H9 (cell line): Measurements from ENCODE around the gene SLC19A1. TPM values are rescaled to one million over a fixed set of nuclear protein-coding genes. Genes with fewer than 3 reads are reported as not detected.

Experiments used
- DNase-seq: peaks from one replicate; pipeline ENCODE4 v3.0.0-alpha.2; 2017
- H2AFZ ChIP-seq: one replicate; pipeline ENCODE4 v1.6.1; 2013; ENCODE audit warnings: mild to moderate bottlenecking, low read length, control low read depth, moderate library complexity
- H2AK5ac ChIP-seq: 2 replicates; pipeline ENCODE4 v1.6.1; 2013; ENCODE audit warnings: low read length, control low read depth, mixed read lengths; ENCODE audit not compliant: insufficient read length
- H2BK120ac ChIP-seq: one replicate; pipeline ENCODE4 v1.6.1; 2013; ENCODE audit warnings: low read depth, mild to moderate bottlenecking, low read length, control low read depth, inconsistent platforms; ENCODE audit not compliant: poor library complexity, severe bottlenecking
- H2BK12ac ChIP-seq: 2 replicates; pipeline ENCODE4 v1.6.1; 2013; ENCODE audit warnings: low read length, control low read depth, mixed read lengths, low read depth; ENCODE audit not compliant: insufficient read length
- H2BK15ac ChIP-seq: 2 replicates; pipeline ENCODE4 v1.6.1; 2013; ENCODE audit warnings: low read depth, low read length, control low read depth
- H2BK20ac ChIP-seq: one replicate; pipeline ENCODE4 v1.6.1; 2013; ENCODE audit warnings: low read depth, mild to moderate bottlenecking, low read length, control low read depth, inconsistent platforms; ENCODE audit not compliant: poor library complexity, severe bottlenecking
- H2BK5ac ChIP-seq: 2 replicates; pipeline ENCODE4 v1.6.1; 2013; ENCODE audit warnings: low read length, control low read depth, mixed read lengths; ENCODE audit not compliant: insufficient read length
- H3K14ac ChIP-seq: 2 replicates; pipeline ENCODE4 v1.6.1; 2013; ENCODE audit warnings: low read length, control low read depth; ENCODE audit not compliant: insufficient read depth
- H3K18ac ChIP-seq: 2 replicates; pipeline ENCODE4 v1.6.1; 2013; ENCODE audit warnings: low read depth, mild to moderate bottlenecking, mixed read lengths, low read length, control low read depth; ENCODE audit not compliant: insufficient read length
- H3K23ac ChIP-seq: 2 replicates; pipeline ENCODE4 v1.6.1; 2013; ENCODE audit warnings: low read length, control low read depth, mixed read lengths, low read depth; ENCODE audit not compliant: insufficient read length
- H3K23me2 ChIP-seq: 2 replicates; pipeline ENCODE4 v1.6.1; 2013; ENCODE audit warnings: low read depth, mild to moderate bottlenecking, mixed read lengths, low read length, control low read depth; ENCODE audit not compliant: insufficient read length, poor library complexity, severe bottlenecking
- H3K27ac ChIP-seq: 2 replicates; pipeline ENCODE4 v1.5.1; 2013; ENCODE audit warnings: low read length, control low read depth, mixed read lengths, low read depth; ENCODE audit not compliant: insufficient read length
- H3K27me3 ChIP-seq: 2 replicates; pipeline ENCODE4 v1.6.1; 2013; ENCODE audit warnings: low read length, control low read depth, inconsistent platforms; ENCODE audit not compliant: insufficient read depth
- H3K4ac ChIP-seq: 2 replicates; pipeline ENCODE4 v1.6.1; 2013; ENCODE audit warnings: low read depth, mild to moderate bottlenecking, control low read depth, inconsistent platforms, low read length, moderate library complexity
- H3K4me1 ChIP-seq: 2 replicates; pipeline ENCODE4 v1.6.1; 2013; ENCODE audit warnings: low read length, control low read depth, inconsistent platforms; ENCODE audit not compliant: insufficient read depth
- H3K4me2 ChIP-seq: 2 replicates; pipeline ENCODE4 v1.6.1; 2013; ENCODE audit warnings: low read length, control low read depth, mixed read lengths; ENCODE audit not compliant: insufficient read length, insufficient read depth
- H3K56ac ChIP-seq: 2 replicates; pipeline ENCODE4 v1.6.1; 2013; ENCODE audit warnings: low read depth, mild to moderate bottlenecking, mixed read lengths, low read length, control low read depth; ENCODE audit not compliant: insufficient read length
- H3K79me1 ChIP-seq: 2 replicates; pipeline ENCODE4 v1.6.1; 2013; ENCODE audit warnings: low read depth, mild to moderate bottlenecking, moderate library complexity, low read length, control low read depth, inconsistent platforms; ENCODE audit not compliant: insufficient read depth, poor library complexity, severe bottlenecking
- H3K79me2 ChIP-seq: 2 replicates; pipeline ENCODE4 v1.6.1; 2013; ENCODE audit warnings: low read length, control low read depth, inconsistent platforms; ENCODE audit not compliant: insufficient read depth
- H3K9ac ChIP-seq: 2 replicates; pipeline ENCODE4 v1.6.1; 2013; ENCODE audit warnings: low read length, control low read depth, mixed read lengths; ENCODE audit not compliant: insufficient read length; ENCODE audit errors: extremely low read depth
- H3K9me3 ChIP-seq: one replicate; pipeline ENCODE4 v1.6.1; 2013; ENCODE audit warnings: low read depth, low read length, inconsistent platforms; ENCODE audit not compliant: control insufficient read depth
- H3T11ph ChIP-seq: one replicate; pipeline ENCODE4 v1.6.1; 2013; ENCODE audit warnings: mild to moderate bottlenecking, low read length, control low read depth, inconsistent platforms
- H4K20me1 ChIP-seq: one replicate; pipeline ENCODE4 v1.6.1; 2013; ENCODE audit not compliant: control insufficient read depth, insufficient read length, insufficient read depth
- H4K5ac ChIP-seq: 2 replicates; pipeline ENCODE4 v1.6.1; 2013; ENCODE audit warnings: low read depth, mild to moderate bottlenecking, mixed read lengths, low read length, control low read depth; ENCODE audit not compliant: insufficient read length
- H4K8ac ChIP-seq: replicated peaks from 2 replicates; pipeline ENCODE4 v1.6.1; 2013; ENCODE audit warnings: low read length, control low read depth, mixed read lengths, low read depth; ENCODE audit not compliant: insufficient read length
- H4K91ac ChIP-seq: 2 replicates; pipeline ENCODE4 v1.6.1; 2013; ENCODE audit warnings: low read depth, mild to moderate bottlenecking, moderate library complexity, mixed read lengths, low read length, control low read depth; ENCODE audit not compliant: insufficient read length
- H3K27ac Mint-ChIP-seq, 3 experiments: 2 replicates in 2 of 3; 3 replicates in 1 of 3; pipeline ENCODE4 v1.8.0; 2020 to 2021; ENCODE audit warnings: mixed read lengths in 3 of 3, mild to moderate bottlenecking in 1 of 3, moderate library complexity in 1 of 3
- H3K27me3 Mint-ChIP-seq: 2 replicates; pipeline ENCODE4 v1.8.0; 2021; ENCODE audit warnings: low read depth, mild to moderate bottlenecking, moderate library complexity, mixed read lengths
- H3K36me3 Mint-ChIP-seq, 3 experiments: 2 replicates in 2 of 3; 3 replicates in 1 of 3; pipeline ENCODE4 v1.8.0; 2020 to 2021; ENCODE audit warnings: low read depth in 3 of 3, mixed read lengths in 3 of 3; ENCODE audit not compliant: insufficient read depth in 1 of 3
- H3K4me1 Mint-ChIP-seq, 2 experiments: 2 replicates each; pipeline ENCODE4 v1.8.0; 2020; ENCODE audit warnings: mixed read lengths in 2 of 2
- H3K4me3 Mint-ChIP-seq, 2 experiments: 2 replicates in 1 of 2; 3 replicates in 1 of 2; pipeline ENCODE4 v1.8.0; 2020 to 2021; ENCODE audit warnings: mild to moderate bottlenecking in 2 of 2, mixed read lengths in 2 of 2, moderate library complexity in 1 of 2
- H3K9me3 Mint-ChIP-seq, 2 experiments: 2 replicates in 1 of 2; 3 replicates in 1 of 2; pipeline ENCODE4 v1.8.0; 2020; ENCODE audit warnings: mild to moderate bottlenecking in 2 of 2, mixed read lengths in 2 of 2, moderate library complexity in 1 of 2
- CTCF ChIP-seq: fragments of 200-600 bp; sonication (generic); conservative IDR thresholded peaks from 3 replicates; pipeline ENCODE4 v1.8.0; 2021; ENCODE audit warnings: antibody characterized with exemption, mild to moderate bottlenecking
- WGBS: extraction: QIAGEN DNeasy Blood & Tissue Kit; methylation state at CpG from one replicate; pipeline ENCODE4 v1.1.7; 2013; ENCODE audit warnings: missing lambda C conversion rate, low lambda C conversion rate, mixed read lengths; ENCODE audit not compliant: insufficient read length; ENCODE audit errors: extremely low coverage; 5-methylcytosine and 5-hydroxymethylcytosine counted together
- total RNA-seq: library from RNA; stranded (reverse); gene quantifications from 2 replicates; pipeline ENCODE4 v1.2.1, GENCODE V29; 2021

The SLC19A1 gene
- total RNA-seq, 1 experiment from 2014 or later, result 32.4 TPM

DNA sequence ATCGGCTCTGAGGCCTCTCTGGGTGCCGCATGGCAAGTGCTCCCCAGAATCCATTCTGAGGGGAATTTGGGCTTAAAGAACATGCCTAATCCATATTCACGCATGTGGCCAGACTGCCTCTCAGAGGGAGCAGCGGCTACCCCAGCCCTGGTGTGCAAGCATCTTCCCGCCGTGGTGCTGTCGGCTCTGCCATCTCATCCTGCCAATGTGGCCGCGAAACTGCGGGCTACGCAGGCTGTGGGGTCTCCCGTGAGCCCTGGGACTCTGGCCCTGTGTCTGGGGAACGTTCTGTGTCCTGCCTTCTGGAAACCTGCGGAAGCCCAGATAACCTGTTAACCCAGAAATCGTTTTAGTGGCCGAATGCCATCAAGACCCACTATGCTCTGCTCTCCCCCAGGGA lies 60.7 kb downstream of the SLC19A1 start:
- DNase-seq, result no peak
- no peak overlapping the region for H2BK5ac ChIP-seq
- WGBS, result no CpG with 5 or more reads among the region's 16 CpGs
- H3K4me2 ChIP-seq, result no peak overlapping the region
- Mint-ChIP-seq H3K36me3 (peaks cover 35 to 68% (median 47%) of the 10 kb centered on the region in 3 experiments), H3K4me3 (no peak overlapping the region), H3K27me3 (no peaks in the 10 kb centered on the region), H3K9me3 (peaks cover 0 to 2% of the 10 kb centered on the region in 2 experiments; a peak in 2 of 5 replicates), H3K27ac (no peak overlapping the region), H3K4me1 (peaks cover 0 to 2% of the 10 kb centered on the region in 2 experiments; a peak in 2 of 4 replicates)
- no peak overlapping the region for H3K27ac ChIP-seq
- no peak for TF ChIP-seq CTCF
- no peaks in the 10 kb centered on the region for H3K79me2 ChIP-seq
- no peaks in the 10 kb centered on the region for H3K27me3 ChIP-seq
- no peak overlapping the region for H3K56ac ChIP-seq
- no peak overlapping the region for H2AFZ ChIP-seq
- H3K9ac ChIP-seq, result no peak overlapping the region
- H3K79me1 ChIP-seq, result no peaks in the 10 kb centered on the region
- no peak overlapping the region for H3K23ac ChIP-seq
- H3T11ph ChIP-seq, result no peak overlapping the region
- H2BK20ac ChIP-seq, result no peak overlapping the region
- H3K4ac ChIP-seq, result no peak overlapping the region
- H3K9me3 ChIP-seq, result no peaks in the 10 kb centered on the region
- H3K18ac ChIP-seq, result no peak overlapping the region
- H4K5ac ChIP-seq, result no peak overlapping the region
- H2BK120ac ChIP-seq, result no peak overlapping the region
- no peaks in the 10 kb centered on the region for H3K23me2 ChIP-seq
- no peaks in the 10 kb centered on the region for H3K4me1 ChIP-seq
- H4K20me1 ChIP-seq, result no peaks in the 10 kb centered on the region
- H2AK5ac ChIP-seq, result no peak overlapping the region
- H2BK15ac ChIP-seq, result no peak overlapping the region
- no peak overlapping the region for H4K91ac ChIP-seq
- no peak overlapping the region for H3K14ac ChIP-seq
- H2BK12ac ChIP-seq, result no peak overlapping the region
- H4K8ac ChIP-seq, result no peak overlapping the region
